Occipital lobe (tissue), 2 donors: ENCODE data around the gene ADAP2. TPM values are rescaled to one million over a fixed set of nuclear protein-coding genes. Genes with fewer than 3 reads are reported as not detected.

Experiments
- small RNA-seq: library from RNA; depleted of rRNA; stranded (forward); fragments of <200 nt; gene quantifications from one replicate; pipeline ENCODE3, GENCODE V24; 2014
- total RNA-seq: library from RNA; depleted of rRNA; stranded (reverse); fragments of >200 nt; gene quantifications from one replicate; pipeline ENCODE4 v1.2.3, GENCODE V29; 2014

ADAP2 gene
- total RNA-seq, 1 donor from 2014 or later, result 8.0 TPM

Small RNAs within 50 kb of the gene (small RNA-seq; reads per million reads assigned to genes)
- gene AC138207.3, result not detected
- not detected for gene RN7SL138P

Other genes with a start within 250 kb of the ADAP2 start
- gene CRLF3, start 97.3 kb upstream of the ADAP2 start, total RNA-seq, result 18.1 TPM
- gene ATAD5, start 90.0 kb upstream of the ADAP2 start, total RNA-seq, result 7.2 TPM
- gene TEFM, start 15.7 kb upstream of the ADAP2 start, total RNA-seq, result 17.8 TPM
- gene RNF135, start 49.1 kb downstream of the ADAP2 start, total RNA-seq, result 2.2 TPM
- gene NF1, start 173.0 kb downstream of the ADAP2 start, total RNA-seq, result 107 TPM